AG04450 (cell line): Measurements from ENCODE around the gene KIF2A. TPM values are rescaled to one million over a fixed set of nuclear protein-coding genes. Genes with fewer than 3 reads are reported as not detected.

Experiments used
- CTCF ChIA-PET: fragments of 300-600, 350-600 bp; formaldehyde crosslinking; extraction: SDS; loops from one replicate; lab custom pipeline; 2022; ENCODE audit warnings: antibody characterized with exemption, inconsistent platforms; lab: Charles Lee
- POLR2A ChIA-PET: fragments of 350-600 bp; formaldehyde crosslinking; extraction: SDS; loops from one replicate; lab custom pipeline; 2021; ENCODE audit warnings: antibody characterized with exemption, inconsistent platforms; lab: Yijun Ruan, JAX
- DNase-seq: peaks from one replicate; pipeline ENCODE4 v3.0.0-alpha.2; 2011; ENCODE audit warnings: low read depth, low spot score
- H3K27ac ChIP-seq: one replicate; pipeline ENCODE4 v1.5.1; 2012; ENCODE audit warnings: low read depth, low read length, control low read depth
- H3K27me3 ChIP-seq: one replicate; pipeline ENCODE4 v1.6.0; 2012; ENCODE audit warnings: low read length; ENCODE audit not compliant: control insufficient read depth, insufficient read depth
- H3K4me3 ChIP-seq: 2 replicates; pipeline ENCODE4 v1.5.1; 2011; ENCODE audit warnings: mild to moderate bottlenecking, low read depth, low read length, control low read depth
- H3K9me3 ChIP-seq: 2 replicates; pipeline ENCODE4 v1.5.1; 2012; ENCODE audit warnings: low read length; ENCODE audit not compliant: control insufficient read depth, insufficient read depth
- polyA plus RNA-seq: library from polyadenylated mRNA; depleted of rRNA; stranded (reverse); fragments of >200 nt; gene quantifications from 2 replicates; pipeline ENCODE4 v1.2.3, GENCODE V29; 2011
- TF ChIP-seq, protein P1 (sequence below): IDR thresholded peaks from 2 replicates; pipeline ENCODE4 v1.5.1; 2011; ENCODE audit warnings: low read depth, low read length, control low read depth, inconsistent platforms

The KIF2A gene
- polyA plus RNA-seq, 1 experiment: 50.8 TPM

- ChIA-PET POLR2A (no interaction called here), CTCF (no interaction called here)
- H3K4me3 ChIP-seq: no peak overlapping the region
- TF ChIP-seq, protein P1, sequence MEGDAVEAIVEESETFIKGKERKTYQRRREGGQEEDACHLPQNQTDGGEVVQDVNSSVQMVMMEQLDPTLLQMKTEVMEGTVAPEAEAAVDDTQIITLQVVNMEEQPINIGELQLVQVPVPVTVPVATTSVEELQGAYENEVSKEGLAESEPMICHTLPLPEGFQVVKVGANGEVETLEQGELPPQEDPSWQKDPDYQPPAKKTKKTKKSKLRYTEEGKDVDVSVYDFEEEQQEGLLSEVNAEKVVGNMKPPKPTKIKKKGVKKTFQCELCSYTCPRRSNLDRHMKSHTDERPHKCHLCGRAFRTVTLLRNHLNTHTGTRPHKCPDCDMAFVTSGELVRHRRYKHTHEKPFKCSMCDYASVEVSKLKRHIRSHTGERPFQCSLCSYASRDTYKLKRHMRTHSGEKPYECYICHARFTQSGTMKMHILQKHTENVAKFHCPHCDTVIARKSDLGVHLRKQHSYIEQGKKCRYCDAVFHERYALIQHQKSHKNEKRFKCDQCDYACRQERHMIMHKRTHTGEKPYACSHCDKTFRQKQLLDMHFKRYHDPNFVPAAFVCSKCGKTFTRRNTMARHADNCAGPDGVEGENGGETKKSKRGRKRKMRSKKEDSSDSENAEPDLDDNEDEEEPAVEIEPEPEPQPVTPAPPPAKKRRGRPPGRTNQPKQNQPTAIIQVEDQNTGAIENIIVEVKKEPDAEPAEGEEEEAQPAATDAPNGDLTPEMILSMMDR: no peak
- no peaks in the 10 kb centered on the region for H3K27me3 ChIP-seq
- DNase-seq: no peak
- no peak overlapping the region for H3K27ac ChIP-seq
- no peaks in the 10 kb centered on the region for H3K9me3 ChIP-seq
Measured at GRCh38 chr5:62347928-62348327, 41.9 kb downstream of the KIF2A start.

DNA sequence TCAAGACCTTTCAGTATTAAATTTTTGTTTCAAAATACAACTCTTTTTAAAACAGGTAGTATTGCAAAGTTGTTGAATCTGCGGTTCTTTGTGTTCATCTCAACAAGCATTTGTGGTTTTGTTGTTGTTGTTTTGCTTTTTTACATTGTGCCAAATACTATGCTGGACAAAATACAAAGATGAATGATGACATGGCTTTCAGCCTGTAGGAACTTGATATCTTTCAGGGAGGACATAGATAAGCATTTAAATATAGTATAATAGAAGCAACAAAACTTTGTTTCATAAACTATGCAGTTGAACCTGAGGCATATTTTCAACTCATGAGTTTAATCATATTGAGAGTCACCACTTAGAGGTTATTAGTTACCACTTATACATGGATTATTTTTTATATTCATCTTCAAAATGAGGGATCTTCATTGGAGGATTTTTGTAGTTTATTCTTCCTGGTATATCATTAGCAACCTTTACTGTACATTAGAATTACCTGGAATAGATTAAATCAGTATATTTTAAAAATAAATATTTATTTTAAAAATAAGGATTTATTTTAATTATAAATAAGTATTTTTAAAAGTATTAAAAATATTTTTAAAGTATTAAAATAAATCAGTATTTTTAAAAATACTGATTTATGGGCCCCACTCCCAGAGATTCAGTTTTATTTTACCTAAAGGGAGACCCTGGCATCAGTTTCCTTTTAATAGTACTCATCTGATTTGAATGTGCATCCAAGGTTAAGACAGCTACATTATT is 42.9 kb downstream of the KIF2A start:
- ChIA-PET CTCF (interaction anchor here (2.9 kb wide), 1 partner anchor 125 kb away, joined by 11 read pairs; no protein-coding TSS in a partner anchor), POLR2A (no interaction called here)
- Histone ChIP-seq H3K27me3 (no peaks in the 10 kb centered on the region), H3K27ac (no peak overlapping the region), H3K4me3 (no peak overlapping the region), H3K9me3 (no peaks in the 10 kb centered on the region)
- no peak for DNase-seq
- TF ChIP-seq, protein P1: no peak

DNA sequence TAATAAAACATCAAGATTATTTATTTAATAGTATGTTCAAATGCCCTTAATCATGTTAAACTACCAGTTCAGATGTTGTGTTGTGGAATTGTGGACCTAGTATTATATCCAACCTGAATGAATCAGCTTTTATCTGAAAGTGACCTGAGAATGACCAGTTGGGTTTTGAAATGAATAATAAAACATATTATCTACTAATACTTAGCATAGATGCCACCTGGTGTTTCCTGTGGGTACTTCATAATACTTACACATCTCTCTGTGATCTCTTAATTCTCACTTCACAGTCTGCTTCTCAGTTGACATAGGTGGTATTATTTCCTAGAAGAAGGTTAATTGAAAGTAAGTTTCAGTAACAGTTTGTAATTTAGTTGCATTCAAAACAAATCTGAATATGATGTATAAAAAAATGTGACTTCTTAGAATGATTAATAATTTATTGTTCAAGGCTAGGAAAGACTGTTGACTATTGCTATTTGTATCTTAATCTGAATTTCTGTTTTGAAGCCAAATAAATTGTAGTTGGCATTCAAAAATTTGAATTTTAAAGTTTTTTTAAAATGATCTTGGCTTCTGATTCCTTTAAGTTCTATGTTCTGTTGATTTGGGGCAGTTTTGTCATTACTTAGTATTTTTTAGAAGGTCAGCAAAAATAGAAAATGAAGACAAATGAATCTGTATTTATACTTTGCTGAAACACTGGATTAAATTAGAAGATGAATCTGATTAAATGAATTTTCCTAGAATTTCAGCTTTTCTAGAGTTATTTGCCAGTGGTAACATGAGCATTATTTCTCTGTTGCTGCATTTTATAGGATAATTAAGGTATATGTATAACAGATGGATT is 48.2 kb downstream of the KIF2A start:
- Histone ChIP-seq H3K9me3 (no peaks in the 10 kb centered on the region), H3K27ac (no peak overlapping the region), H3K4me3 (no peak overlapping the region), H3K27me3 (no peaks in the 10 kb centered on the region)
- DNase-seq: peak; percentile 11
- ChIA-PET POLR2A (no interaction called here), CTCF (interaction anchor here (0.5 to 2.4 kb wide), 11 partner anchors 10 to 130 kb away, joined by 3 to 30 read pairs (median 3); partner anchors contain the start of gene KIF2A)
- TF ChIP-seq, protein P1: peak; percentile 64

- H3K4me3 ChIP-seq: no peak overlapping the region
- POLR2A ChIA-PET: no interaction called here
- H3K27me3 ChIP-seq: no peaks in the 10 kb centered on the region
- no peak overlapping the region for H3K27ac ChIP-seq
- H3K9me3 ChIP-seq: no peaks in the 10 kb centered on the region
- no peak for DNase-seq
- TF ChIP-seq, protein P1: no peak
- CTCF ChIA-PET: interaction anchor here (1.3 kb wide), 1 partner anchor 10 kb away, joined by 6 read pairs; no protein-coding TSS in a partner anchor
Measured at GRCh38 chr5:62362701-62363100, 56.7 kb downstream of the KIF2A start.

- H3K9me3 ChIP-seq: no peaks in the 10 kb centered on the region
- CTCF ChIA-PET: interaction anchor here (1.0 to 1.5 kb wide), 3 partner anchors 15 to 34 kb away, joined by 3 to 4 read pairs (median 3); partner anchors contain the start of gene DIMT1
- no peak overlapping the region for H3K4me3 ChIP-seq
- POLR2A ChIA-PET: no interaction called here
- no peak overlapping the region for H3K27ac ChIP-seq
- H3K27me3 ChIP-seq: no peaks in the 10 kb centered on the region
- TF ChIP-seq, protein P1: no peak
- no peak for DNase-seq
Measured at GRCh38 chr5:62369039-62369438, 63.0 kb downstream of the KIF2A start.
